ENCODE measurements around the gene RBP7. TPM values are rescaled to one million over a fixed set of nuclear protein-coding genes. Genes with fewer than 3 reads are reported as not detected.

Gene RBP7
- polyA plus RNA-seq, 1 donor from 2014 or later, result 0.56 TPM

DNA sequence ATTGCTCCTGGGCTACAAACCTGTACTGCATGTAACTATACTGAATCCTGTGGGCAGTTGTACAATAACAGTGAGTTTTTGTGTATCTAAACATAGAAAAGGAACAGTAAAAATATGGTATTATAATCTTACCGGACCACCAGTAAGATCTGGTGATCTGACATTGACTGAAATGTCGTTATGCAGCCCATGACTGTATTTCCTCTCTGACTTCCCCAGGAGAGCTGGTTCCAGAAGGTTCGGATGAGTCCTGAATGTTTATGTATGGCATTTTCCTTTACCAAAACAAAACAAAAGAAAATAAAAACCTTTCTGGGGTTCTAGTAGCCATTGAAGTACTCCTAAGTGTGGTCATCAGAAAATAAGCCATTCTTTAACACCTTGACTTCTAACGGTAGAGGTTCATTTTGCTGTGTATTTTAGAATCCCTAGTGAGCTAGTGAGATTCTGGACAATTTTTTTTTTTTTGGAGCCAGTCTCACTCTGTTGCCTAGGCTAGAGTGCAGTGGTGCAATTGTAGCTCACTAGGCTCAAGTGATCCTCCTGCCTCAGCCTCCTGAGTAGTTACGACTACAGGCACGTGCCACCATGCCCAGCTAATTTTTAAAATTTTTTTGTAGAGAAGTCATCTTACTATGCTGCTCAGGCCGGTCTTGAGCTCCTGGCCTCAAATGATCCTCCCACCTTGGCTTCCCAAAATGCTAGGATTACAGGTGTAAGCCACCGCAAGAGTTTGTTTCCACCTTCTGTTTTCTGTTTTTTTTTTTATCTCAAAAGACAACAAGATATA lies 63.5 kb downstream of the RBP7 start:
- no peaks in the 10 kb centered on the region for H3K36me3 ChIP-seq (ENCODE audit: insufficient read depth, low read length)
- H2AFZ ChIP-seq (ENCODE audit: low read depth, low read length), result no peak overlapping the region
- H3F3A ChIP-seq (ENCODE audit: insufficient read depth, low read length, poor library complexity, severe bottlenecking), result no peaks in the 10 kb centered on the region
- no peaks in the 10 kb centered on the region for H3K9me3 ChIP-seq (ENCODE audit: low read length)
- H3K27ac ChIP-seq (ENCODE audit: low read length), result no peak overlapping the region
- TF ChIP-seq, protein P1, sequence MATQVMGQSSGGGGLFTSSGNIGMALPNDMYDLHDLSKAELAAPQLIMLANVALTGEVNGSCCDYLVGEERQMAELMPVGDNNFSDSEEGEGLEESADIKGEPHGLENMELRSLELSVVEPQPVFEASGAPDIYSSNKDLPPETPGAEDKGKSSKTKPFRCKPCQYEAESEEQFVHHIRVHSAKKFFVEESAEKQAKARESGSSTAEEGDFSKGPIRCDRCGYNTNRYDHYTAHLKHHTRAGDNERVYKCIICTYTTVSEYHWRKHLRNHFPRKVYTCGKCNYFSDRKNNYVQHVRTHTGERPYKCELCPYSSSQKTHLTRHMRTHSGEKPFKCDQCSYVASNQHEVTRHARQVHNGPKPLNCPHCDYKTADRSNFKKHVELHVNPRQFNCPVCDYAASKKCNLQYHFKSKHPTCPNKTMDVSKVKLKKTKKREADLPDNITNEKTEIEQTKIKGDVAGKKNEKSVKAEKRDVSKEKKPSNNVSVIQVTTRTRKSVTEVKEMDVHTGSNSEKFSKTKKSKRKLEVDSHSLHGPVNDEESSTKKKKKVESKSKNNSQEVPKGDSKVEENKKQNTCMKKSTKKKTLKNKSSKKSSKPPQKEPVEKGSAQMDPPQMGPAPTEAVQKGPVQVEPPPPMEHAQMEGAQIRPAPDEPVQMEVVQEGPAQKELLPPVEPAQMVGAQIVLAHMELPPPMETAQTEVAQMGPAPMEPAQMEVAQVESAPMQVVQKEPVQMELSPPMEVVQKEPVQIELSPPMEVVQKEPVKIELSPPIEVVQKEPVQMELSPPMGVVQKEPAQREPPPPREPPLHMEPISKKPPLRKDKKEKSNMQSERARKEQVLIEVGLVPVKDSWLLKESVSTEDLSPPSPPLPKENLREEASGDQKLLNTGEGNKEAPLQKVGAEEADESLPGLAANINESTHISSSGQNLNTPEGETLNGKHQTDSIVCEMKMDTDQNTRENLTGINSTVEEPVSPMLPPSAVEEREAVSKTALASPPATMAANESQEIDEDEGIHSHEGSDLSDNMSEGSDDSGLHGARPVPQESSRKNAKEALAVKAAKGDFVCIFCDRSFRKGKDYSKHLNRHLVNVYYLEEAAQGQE (IDR thresholded peaks at IDR 0.05; ENCODE audit: borderline replicate concordance), result no peak
- TF ChIP-seq TAF1 (IDR thresholded peaks at IDR 0.05; ENCODE audit: low read depth), result no peak
- no peaks in the 10 kb centered on the region for H3K27me3 ChIP-seq (ENCODE audit: insufficient read depth, low read depth, low read length)
- peaks cover 5% of the 10 kb centered on the region for H3K79me2 ChIP-seq (replicated peaks; ENCODE audit: insufficient read depth, low read length)
- H3K4me2 ChIP-seq (ENCODE audit: low read length), result no peak overlapping the region
- H4K20me1 ChIP-seq (ENCODE audit: insufficient read depth), result no peaks in the 10 kb centered on the region
- no peak overlapping the region for H3K4me3 ChIP-seq (ENCODE audit: low read length)
- H3K9ac ChIP-seq (ENCODE audit: low read length), result no peak overlapping the region
- no peaks in the 10 kb centered on the region for H3K9me2 ChIP-seq (ENCODE audit: insufficient read depth, low read length)

DNA sequence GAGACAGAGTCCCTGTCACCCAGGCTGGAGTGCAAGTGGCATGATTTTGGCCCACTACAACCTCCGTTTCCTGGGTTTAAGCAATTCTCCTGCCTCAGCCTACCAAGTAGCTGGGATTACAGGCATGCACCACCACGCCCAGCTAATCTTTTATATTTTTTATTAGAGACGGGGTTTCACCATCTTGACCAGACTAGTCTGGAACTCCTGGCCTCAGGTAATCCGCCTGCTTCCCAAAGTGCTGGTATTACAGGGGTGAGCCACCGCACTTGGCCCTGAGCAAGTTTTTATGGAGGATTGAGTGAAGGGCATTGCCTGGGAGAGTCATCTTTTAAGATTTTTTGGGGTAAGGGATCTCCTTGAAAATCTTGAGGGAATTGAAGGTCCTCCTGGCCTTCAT lies 64.2 kb downstream of the RBP7 start:
- Histone ChIP-seq H3K36me3 (ENCODE audit: insufficient read depth, low read length) (no peaks in the 10 kb centered on the region), H3K27ac (ENCODE audit: low read length) (no peak overlapping the region), H3K27me3 (ENCODE audit: insufficient read depth, low read depth, low read length) (no peaks in the 10 kb centered on the region), H3K9me3 (ENCODE audit: low read length) (no peaks in the 10 kb centered on the region), H2AFZ (ENCODE audit: low read depth, low read length) (no peak overlapping the region), H3F3A (ENCODE audit: insufficient read depth, low read length, poor library complexity, severe bottlenecking) (no peaks in the 10 kb centered on the region), H3K9ac (ENCODE audit: low read length) (no peak overlapping the region), H3K4me2 (ENCODE audit: low read length) (no peak overlapping the region), H3K79me2 (replicated peaks; ENCODE audit: insufficient read depth, low read length) (peaks cover 5% of the 10 kb centered on the region), H4K20me1 (ENCODE audit: insufficient read depth) (no peaks in the 10 kb centered on the region), H3K4me3 (ENCODE audit: low read length) (no peak overlapping the region), H3K9me2 (ENCODE audit: insufficient read depth, low read length) (no peaks in the 10 kb centered on the region)
- TF ChIP-seq RAD21 (conservative IDR thresholded peaks at IDR 0.05) (no peak), EP300 (conservative IDR thresholded peaks at IDR 0.05; ENCODE audit: poor library complexity, severe bottlenecking) (no peak), MXI1 (conservative IDR thresholded peaks at IDR 0.05; ENCODE audit: poor library complexity, severe bottlenecking) (no peak), SMC3 (conservative IDR thresholded peaks at IDR 0.05; ENCODE audit: poor library complexity) (no peak), TAF1 (IDR thresholded peaks at IDR 0.05; ENCODE audit: low read depth) (no peak), EZH2 (IDR thresholded peaks at IDR 0.05; ENCODE audit: borderline replicate concordance, insufficient read depth, low read length, poor library complexity, severe bottlenecking) (no peak), CTCF (IDR thresholded peaks at IDR 0.05; ENCODE audit: poor library complexity, severe bottlenecking) (no peak), POLR2AphosphoS5 (IDR thresholded peaks at IDR 0.05) (no peak)
- TF ChIP-seq, protein P1 (IDR thresholded peaks at IDR 0.05; ENCODE audit: borderline replicate concordance), result no peak

All from neural cell (in vitro differentiated cells).